ENCODE data around the gene P2RX5.

- TF ChIP-seq, protein P1, sequence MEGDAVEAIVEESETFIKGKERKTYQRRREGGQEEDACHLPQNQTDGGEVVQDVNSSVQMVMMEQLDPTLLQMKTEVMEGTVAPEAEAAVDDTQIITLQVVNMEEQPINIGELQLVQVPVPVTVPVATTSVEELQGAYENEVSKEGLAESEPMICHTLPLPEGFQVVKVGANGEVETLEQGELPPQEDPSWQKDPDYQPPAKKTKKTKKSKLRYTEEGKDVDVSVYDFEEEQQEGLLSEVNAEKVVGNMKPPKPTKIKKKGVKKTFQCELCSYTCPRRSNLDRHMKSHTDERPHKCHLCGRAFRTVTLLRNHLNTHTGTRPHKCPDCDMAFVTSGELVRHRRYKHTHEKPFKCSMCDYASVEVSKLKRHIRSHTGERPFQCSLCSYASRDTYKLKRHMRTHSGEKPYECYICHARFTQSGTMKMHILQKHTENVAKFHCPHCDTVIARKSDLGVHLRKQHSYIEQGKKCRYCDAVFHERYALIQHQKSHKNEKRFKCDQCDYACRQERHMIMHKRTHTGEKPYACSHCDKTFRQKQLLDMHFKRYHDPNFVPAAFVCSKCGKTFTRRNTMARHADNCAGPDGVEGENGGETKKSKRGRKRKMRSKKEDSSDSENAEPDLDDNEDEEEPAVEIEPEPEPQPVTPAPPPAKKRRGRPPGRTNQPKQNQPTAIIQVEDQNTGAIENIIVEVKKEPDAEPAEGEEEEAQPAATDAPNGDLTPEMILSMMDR (IDR thresholded peaks at IDR 0.05 in 2 of 3, conservative IDR thresholded peaks at IDR 0.05 in 1 of 3; ENCODE audit: control insufficient read depth in 2 of 3, extremely low read depth in 1 of 3, insufficient read depth in 1 of 3, low read depth in 3 of 3, low read length in 3 of 3): no peak
- TF ChIP-seq, protein P2, sequence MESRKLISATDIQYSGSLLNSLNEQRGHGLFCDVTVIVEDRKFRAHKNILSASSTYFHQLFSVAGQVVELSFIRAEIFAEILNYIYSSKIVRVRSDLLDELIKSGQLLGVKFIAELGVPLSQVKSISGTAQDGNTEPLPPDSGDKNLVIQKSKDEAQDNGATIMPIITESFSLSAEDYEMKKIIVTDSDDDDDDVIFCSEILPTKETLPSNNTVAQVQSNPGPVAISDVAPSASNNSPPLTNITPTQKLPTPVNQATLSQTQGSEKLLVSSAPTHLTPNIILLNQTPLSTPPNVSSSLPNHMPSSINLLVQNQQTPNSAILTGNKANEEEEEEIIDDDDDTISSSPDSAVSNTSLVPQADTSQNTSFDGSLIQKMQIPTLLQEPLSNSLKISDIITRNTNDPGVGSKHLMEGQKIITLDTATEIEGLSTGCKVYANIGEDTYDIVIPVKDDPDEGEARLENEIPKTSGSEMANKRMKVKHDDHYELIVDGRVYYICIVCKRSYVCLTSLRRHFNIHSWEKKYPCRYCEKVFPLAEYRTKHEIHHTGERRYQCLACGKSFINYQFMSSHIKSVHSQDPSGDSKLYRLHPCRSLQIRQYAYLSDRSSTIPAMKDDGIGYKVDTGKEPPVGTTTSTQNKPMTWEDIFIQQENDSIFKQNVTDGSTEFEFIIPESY (IDR thresholded peaks at IDR 0.05): no peak
- TF ChIP-seq CHD1 (IDR thresholded peaks at IDR 0.05; ENCODE audit: low read depth, low read length) (no peak), SP1 (IDR thresholded peaks at IDR 0.05; ENCODE audit: low read depth, low read length) (no peak), RB1 (IDR thresholded peaks at IDR 0.05; ENCODE audit: borderline replicate concordance) (no peak), POLR2AphosphoS5 (IDR thresholded peaks at IDR 0.05; ENCODE audit: low read length) (no peak), TAF1 (IDR thresholded peaks at IDR 0.05; ENCODE audit: borderline replicate concordance, low read depth, low read length) (no peak), FOS (IDR thresholded peaks at IDR 0.05; ENCODE audit: borderline replicate concordance, extremely low read depth, insufficient read length) (no peak), SREBF2 (IDR thresholded peaks at IDR 0.05; ENCODE audit: low read length) (no peak), POLR2A (IDR thresholded peaks at IDR 0.05; ENCODE audit: low read depth, low read length) (peak; percentile 11; the same call in 1 of the 2 replicates), EP300 (IDR thresholded peaks at IDR 0.05; ENCODE audit: borderline replicate concordance in 1 of 2, control insufficient read depth in 1 of 2, low read depth in 2 of 2, low read length in 2 of 2) (no peak), HDAC2 (IDR thresholded peaks at IDR 0.05) (no peak), MTA2 (IDR thresholded peaks at IDR 0.05; ENCODE audit: low read depth) (no peak)
- TF ChIP-seq, protein P3, sequence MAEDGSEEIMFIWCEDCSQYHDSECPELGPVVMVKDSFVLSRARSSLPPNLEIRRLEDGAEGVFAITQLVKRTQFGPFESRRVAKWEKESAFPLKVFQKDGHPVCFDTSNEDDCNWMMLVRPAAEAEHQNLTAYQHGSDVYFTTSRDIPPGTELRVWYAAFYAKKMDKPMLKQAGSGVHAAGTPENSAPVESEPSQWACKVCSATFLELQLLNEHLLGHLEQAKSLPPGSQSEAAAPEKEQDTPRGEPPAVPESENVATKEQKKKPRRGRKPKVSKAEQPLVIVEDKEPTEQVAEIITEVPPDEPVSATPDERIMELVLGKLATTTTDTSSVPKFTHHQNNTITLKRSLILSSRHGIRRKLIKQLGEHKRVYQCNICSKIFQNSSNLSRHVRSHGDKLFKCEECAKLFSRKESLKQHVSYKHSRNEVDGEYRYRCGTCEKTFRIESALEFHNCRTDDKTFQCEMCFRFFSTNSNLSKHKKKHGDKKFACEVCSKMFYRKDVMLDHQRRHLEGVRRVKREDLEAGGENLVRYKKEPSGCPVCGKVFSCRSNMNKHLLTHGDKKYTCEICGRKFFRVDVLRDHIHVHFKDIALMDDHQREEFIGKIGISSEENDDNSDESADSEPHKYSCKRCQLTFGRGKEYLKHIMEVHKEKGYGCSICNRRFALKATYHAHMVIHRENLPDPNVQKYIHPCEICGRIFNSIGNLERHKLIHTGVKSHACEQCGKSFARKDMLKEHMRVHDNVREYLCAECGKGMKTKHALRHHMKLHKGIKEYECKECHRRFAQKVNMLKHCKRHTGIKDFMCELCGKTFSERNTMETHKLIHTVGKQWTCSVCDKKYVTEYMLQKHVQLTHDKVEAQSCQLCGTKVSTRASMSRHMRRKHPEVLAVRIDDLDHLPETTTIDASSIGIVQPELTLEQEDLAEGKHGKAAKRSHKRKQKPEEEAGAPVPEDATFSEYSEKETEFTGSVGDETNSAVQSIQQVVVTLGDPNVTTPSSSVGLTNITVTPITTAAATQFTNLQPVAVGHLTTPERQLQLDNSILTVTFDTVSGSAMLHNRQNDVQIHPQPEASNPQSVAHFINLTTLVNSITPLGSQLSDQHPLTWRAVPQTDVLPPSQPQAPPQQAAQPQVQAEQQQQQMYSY (CRISPR knock-in tag; IDR thresholded peaks at IDR 0.05): no peak
Observed at GRCh38 chr17:3657588-3657869, 38.4 kb downstream of the P2RX5 start.
